Mononuclear cell (primary cell): Measurements from ENCODE around the gene ZNF277. TPM values are rescaled to one million over a fixed set of nuclear protein-coding genes. Genes with fewer than 3 reads are reported as not detected.
"Not testable (repeated sequence)": the region's sequence is repeated elsewhere in the genome, so short reads cannot be mapped to it uniquely, and the experiment has no call there.

ENCODE experiments used
- H3K27me3 ChIP-seq: 2 replicates; pipeline ENCODE4 v1.6.0; 2011; ENCODE audit warnings: low read length, control low read depth; ENCODE audit not compliant: insufficient read depth
- H3K4me1 ChIP-seq: 2 replicates; pipeline ENCODE4 v1.5.1; 2011; ENCODE audit warnings: mild to moderate bottlenecking, low read length, control low read depth; ENCODE audit not compliant: insufficient read depth
- H3K4me3 ChIP-seq: 2 replicates; pipeline ENCODE4 v1.5.1; 2011; ENCODE audit warnings: mild to moderate bottlenecking, low read length, moderate library complexity
- H3K9me3 ChIP-seq: 2 replicates; pipeline ENCODE4 v1.5.1; 2011; ENCODE audit warnings: low read depth, mild to moderate bottlenecking, control low read depth, low read length
- total RNA-seq: library from RNA; depleted of rRNA; stranded (reverse); fragments of >200 nt; gene quantifications from one replicate; pipeline ENCODE4 v1.2.3, GENCODE V29; 2012

The ZNF277 gene
- total RNA-seq, 1 donor, result 62.8 TPM

GRCh38 chr7:112249967-112250366 lies 43.5 kb downstream of the ZNF277 start:
- H3K9me3 ChIP-seq, H3K4me3 ChIP-seq, H3K27me3 ChIP-seq, H3K4me1 ChIP-seq: not testable (repeated sequence)

- Histone ChIP-seq H3K9me3 (no peaks in the 10 kb centered on the region), H3K4me3 (no peak overlapping the region)
Measured at GRCh38 chr7:112252141-112252540, 45.6 kb downstream of the ZNF277 start.

GRCh38 chr7:112252691-112253090 lies 46.2 kb downstream of the ZNF277 start:
- Histone ChIP-seq H3K4me3 (no peak overlapping the region), H3K4me1 (no peaks in the 10 kb centered on the region), H3K27me3 (no peaks in the 10 kb centered on the region), H3K9me3 (no peaks in the 10 kb centered on the region)

More at GRCh38 chr7:112252141-112252540, 45.6 kb downstream of the ZNF277 start:
- Histone ChIP-seq H3K27me3 (no peaks in the 10 kb centered on the region), H3K4me1 (no peaks in the 10 kb centered on the region)

GRCh38 chr7:112254156-112254555 lies 47.7 kb downstream of the ZNF277 start:
- Histone ChIP-seq H3K9me3 (no peaks in the 10 kb centered on the region), H3K27me3 (no peaks in the 10 kb centered on the region), H3K4me1 (no peaks in the 10 kb centered on the region), H3K4me3 (no peak overlapping the region)

- no peaks in the 10 kb centered on the region for H3K4me1 ChIP-seq
- no peak overlapping the region for H3K4me3 ChIP-seq
- H3K9me3 ChIP-seq, result no peaks in the 10 kb centered on the region
- H3K27me3 ChIP-seq, result no peaks in the 10 kb centered on the region
Measured at GRCh38 chr7:112254709-112255387, 48.4 kb downstream of the ZNF277 start.

- Histone ChIP-seq H3K4me3 (no peak overlapping the region), H3K9me3 (no peaks in the 10 kb centered on the region), H3K27me3 (no peaks in the 10 kb centered on the region), H3K4me1 (no peaks in the 10 kb centered on the region)
Measured at GRCh38 chr7:112255388-112255720, 48.9 kb downstream of the ZNF277 start.

GRCh38 chr7:112257073-112257472 lies 50.6 kb downstream of the ZNF277 start:
- no peaks in the 10 kb centered on the region for H3K4me1 ChIP-seq
- no peaks in the 10 kb centered on the region for H3K9me3 ChIP-seq
- no peak overlapping the region for H3K4me3 ChIP-seq
- no peaks in the 10 kb centered on the region for H3K27me3 ChIP-seq

GRCh38 chr7:112260911-112261310 lies 54.4 kb downstream of the ZNF277 start:
- Histone ChIP-seq H3K4me3 (no peak overlapping the region), H3K9me3 (no peaks in the 10 kb centered on the region), H3K27me3 (no peaks in the 10 kb centered on the region), H3K4me1 (peaks cover 3% of the 10 kb centered on the region)

- Histone ChIP-seq H3K9me3 (no peaks in the 10 kb centered on the region), H3K27me3 (no peaks in the 10 kb centered on the region)
Measured at GRCh38 chr7:112262036-112262435, 55.5 kb downstream of the ZNF277 start.

GRCh38 chr7:112262855-112263487 lies 56.5 kb downstream of the ZNF277 start:
- Histone ChIP-seq H3K4me3 (no peak overlapping the region), H3K27me3 (no peaks in the 10 kb centered on the region), H3K4me1 (peaks cover 9% of the 10 kb centered on the region), H3K9me3 (no peaks in the 10 kb centered on the region)

More at GRCh38 chr7:112262036-112262435, 55.5 kb downstream of the ZNF277 start:
- Histone ChIP-seq H3K4me3 (no peak overlapping the region), H3K4me1 (peaks cover 9% of the 10 kb centered on the region)

- no peaks in the 10 kb centered on the region for H3K9me3 ChIP-seq
- H3K4me1 ChIP-seq, result peaks cover 9% of the 10 kb centered on the region
- no peaks in the 10 kb centered on the region for H3K27me3 ChIP-seq
- no peak overlapping the region for H3K4me3 ChIP-seq
Measured at GRCh38 chr7:112263519-112263918, 57.0 kb downstream of the ZNF277 start.

GRCh38 chr7:112266141-112266540 lies 59.6 kb downstream of the ZNF277 start:
- Histone ChIP-seq H3K4me1 (peaks cover 9% of the 10 kb centered on the region), H3K4me3 (no peak overlapping the region), H3K27me3 (no peaks in the 10 kb centered on the region), H3K9me3 (no peaks in the 10 kb centered on the region)

- Histone ChIP-seq H3K4me1 (peaks cover 9% of the 10 kb centered on the region), H3K9me3 (no peaks in the 10 kb centered on the region), H3K27me3 (no peaks in the 10 kb centered on the region), H3K4me3 (no peak overlapping the region)
Measured at GRCh38 chr7:112266595-112267270, 60.2 kb downstream of the ZNF277 start.

GRCh38 chr7:112267944-112268691 lies 61.6 kb downstream of the ZNF277 start:
- H3K27me3 ChIP-seq, result no peaks in the 10 kb centered on the region
- H3K4me3 ChIP-seq, result no peak overlapping the region
- no peaks in the 10 kb centered on the region for H3K9me3 ChIP-seq
- H3K4me1 ChIP-seq, result peaks cover 13% of the 10 kb centered on the region

GRCh38 chr7:112271162-112271561 lies 64.7 kb downstream of the ZNF277 start:
- H3K4me3 ChIP-seq, result no peak overlapping the region
- peaks cover 12% of the 10 kb centered on the region for H3K4me1 ChIP-seq
- no peaks in the 10 kb centered on the region for H3K9me3 ChIP-seq
- no peaks in the 10 kb centered on the region for H3K27me3 ChIP-seq
